HG03103 (cell line): ENCODE results near the gene SPCS3.
"Not testable (repeated sequence)": the region's sequence is repeated elsewhere in the genome, so short reads cannot be mapped to it uniquely, and the experiment has no call there.

ENCODE experiments used
- ATAC-seq: cut with Tn5 transposase; IDR thresholded peaks from one replicate; pipeline ENCODE4 v1.9.1; 2021; ENCODE audit warnings: low read depth; ENCODE audit not compliant: unreplicated experiment

SPCS3 gene

GRCh38 chr4:176302283-176303275 lies 17.2 kb upstream of the SPCS3 start:
- no peak for ATAC-seq

GRCh38 chr4:176303938-176304337 lies 15.8 kb upstream of the SPCS3 start:
- ATAC-seq = no peak

GRCh38 chr4:176306837-176307665 lies 12.7 kb upstream of the SPCS3 start:
- no peak for ATAC-seq

- ATAC-seq = no peak
These were observed 12.2 kb upstream of the SPCS3 start for GRCh38 chr4:176307666-176307930.

GRCh38 chr4:176308441-176308840 lies 11.3 kb upstream of the SPCS3 start:
- ATAC-seq = no peak

- ATAC-seq = peak; percentile 99
These were observed 10.7 kb upstream of the SPCS3 start for GRCh38 chr4:176309046-176309445.

GRCh38 chr4:176309772-176310171 lies 10.0 kb upstream of the SPCS3 start:
- ATAC-seq = no peak

GRCh38 chr4:176313596-176314336 lies 6.0 kb upstream of the SPCS3 start:
- ATAC-seq = no peak

- ATAC-seq = no peak
These were observed 539 bp upstream of the SPCS3 start for GRCh38 chr4:176319151-176319703.

GRCh38 chr4:176320340-176320975 lies 692 bp downstream of the SPCS3 start:
- ATAC-seq = peak; percentile 59

GRCh38 chr4:176320976-176321361 lies 1.2 kb downstream of the SPCS3 start:
- no peak for ATAC-seq

GRCh38 chr4:176321589-176321988 lies 1.8 kb downstream of the SPCS3 start:
- no peak for ATAC-seq

GRCh38 chr4:176323511-176324160 lies 3.9 kb downstream of the SPCS3 start:
- ATAC-seq = no peak

- not testable (repeated sequence) for ATAC-seq
These were observed 5.1 kb downstream of the SPCS3 start for GRCh38 chr4:176324876-176325275.

GRCh38 chr4:176333076-176333475 lies 13.3 kb downstream of the SPCS3 start:
- no peak for ATAC-seq

GRCh38 chr4:176334066-176334465 lies 14.3 kb downstream of the SPCS3 start:
- ATAC-seq = no peak

GRCh38 chr4:176335421-176335820 lies 15.7 kb downstream of the SPCS3 start:
- no peak for ATAC-seq

- peak; percentile 24 for ATAC-seq
These were observed 20.4 kb downstream of the SPCS3 start for GRCh38 chr4:176339936-176340761.
